Thyroid gland (tissue), 4 donors: Measurements from ENCODE around the gene EFTUD2. TPM values are rescaled to one million over a fixed set of nuclear protein-coding genes. Genes with fewer than 3 reads are reported as not detected.

Experiments used
- DNase-seq, 2 donors: peaks; one replicate each; pipeline ENCODE4 v3.0.0-alpha.2; 2019
- H3K27ac ChIP-seq, 3 donors: fragments of 200-600 bp; sonication (generic); 1 replicate in 2 of 3; 2 replicates in 1 of 3; pipeline ENCODE4 v1.5.1; 2016 to 2019; ENCODE audit warnings: mild to moderate bottlenecking in 1 of 3, moderate library complexity in 1 of 3
- H3K27me3 ChIP-seq: fragments of 200-600 bp; sonication (generic); one replicate; pipeline ENCODE4 v1.5.1; 2019
- H3K36me3 ChIP-seq, 2 donors: fragments of 200-600 bp; sonication (generic); one replicate each; pipeline ENCODE4 v1.5.1; 2016 to 2019
- H3K4me1 ChIP-seq, 2 donors: fragments of 200-600 bp; sonication (generic); one replicate each; pipeline ENCODE4 v1.5.1; 2017 to 2019
- H3K4me3 ChIP-seq, 3 donors: fragments of 200-600 bp; sonication (generic); replicated peaks in 1 of 3; 1 replicate in 2 of 3; 2 replicates in 1 of 3; pipeline ENCODE4 v1.5.1; 2016; ENCODE audit warnings: mild to moderate bottlenecking in 1 of 3
- H3K9me3 ChIP-seq: fragments of 200-600 bp; sonication (generic); one replicate; pipeline ENCODE4 v1.5.1; 2017
- CTCF ChIP-seq, 6 experiments: fragments of 200-600 bp in 3 of 6; fragments of 450-650 bp in 3 of 6; sonication (generic) in 3 of 6; IDR thresholded peaks; one replicate each; pipeline ENCODE4 v1.5.1; 2016 to 2019; ENCODE audit warnings: antibody characterized with exemption in 6 of 6, mild to moderate bottlenecking in 2 of 6, inconsistent platforms in 1 of 6, moderate library complexity in 1 of 6
- POLR2A ChIP-seq, 2 donors: fragments of 450-650 bp; IDR thresholded peaks; one replicate each; pipeline ENCODE4 v1.6.1; 2017; ENCODE audit warnings: antibody characterized with exemption in 2 of 2, mild to moderate bottlenecking in 2 of 2, moderate library complexity in 1 of 2
- WGBS, 2 donors: methylation state at CpG; one replicate each; pipeline ENCODE4 v1.1.5; 2017; 5-methylcytosine and 5-hydroxymethylcytosine counted together
- intact Hi-C: fragments of 100-400 bp; cut with DNase I; formaldehyde crosslinking; loops from one replicate; pipeline ENCODE4 v1.15.1; 2023
- total RNA-seq, 4 donors: library from RNA; depleted of rRNA; stranded (reverse); fragments of >200 nt; gene quantifications; one replicate each; pipeline ENCODE4 v1.2.3, GENCODE V29; 2016

Gene EFTUD2
- total RNA-seq, 4 donors from 2014 or later, result 49.2 to 110 (median 75.1) TPM

DNA sequence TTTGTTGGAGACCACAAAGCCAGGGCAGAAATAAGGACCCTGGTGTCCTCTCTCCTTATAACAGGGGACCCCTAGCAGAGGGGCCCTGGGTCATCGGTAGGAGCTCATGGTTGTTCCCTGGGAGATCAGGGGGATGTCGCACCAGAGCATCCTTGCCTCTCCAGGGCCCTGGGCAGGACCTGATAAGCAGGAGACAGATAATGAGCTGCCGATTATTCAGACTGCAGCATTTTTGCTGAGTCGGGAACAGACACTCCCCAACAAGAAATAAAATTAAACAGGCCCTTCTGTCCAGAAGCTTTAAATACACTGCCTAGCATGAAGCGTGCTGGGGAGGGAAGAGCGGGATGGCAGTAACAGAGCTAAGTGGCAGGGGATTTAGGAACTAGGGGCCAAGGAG, 31.4 kb upstream of the EFTUD2 start:
- no peak for DNase-seq
- H3K27me3 ChIP-seq, result no peaks in the 10 kb centered on the region
- H3K4me1 ChIP-seq, result no peaks in the 10 kb centered on the region
- no peak overlapping the region for H3K4me3 ChIP-seq
- no peaks in the 10 kb centered on the region for H3K36me3 ChIP-seq
- no peaks in the 10 kb centered on the region for H3K9me3 ChIP-seq
- TF ChIP-seq CTCF (IDR thresholded peaks at IDR 0.05), result no peak
- TF ChIP-seq POLR2A (IDR thresholded peaks at IDR 0.05), result no peak
- intact Hi-C loops, result no loop called here
- no peak overlapping the region for H3K27ac ChIP-seq
- WGBS, 2 donors, result 79 to 94% methylated on average over 6 of the region's 6 CpGs

- DNase-seq, result no peak
- H3K9me3 ChIP-seq, result no peaks in the 10 kb centered on the region
- no peak overlapping the region for H3K4me3 ChIP-seq
- H3K4me1 ChIP-seq, result no peaks in the 10 kb centered on the region
- intact Hi-C loops, result loop anchor here (10.0 kb wide), 1 partner anchor 266 kb away; no protein-coding TSS in a partner anchor
- WGBS, 2 donors, result 85 to 97% methylated on average over 3 to 7 of the region's 7 CpGs
- H3K27me3 ChIP-seq, result no peaks in the 10 kb centered on the region
- TF ChIP-seq CTCF (IDR thresholded peaks at IDR 0.05), result no peak
- TF ChIP-seq POLR2A (IDR thresholded peaks at IDR 0.05), result no peak
- no peaks in the 10 kb centered on the region for H3K36me3 ChIP-seq
- no peak overlapping the region for H3K27ac ChIP-seq
Observed at GRCh38 chr17:44928950-44929720, 29.9 kb upstream of the EFTUD2 start.

GRCh38 chr17:44928136-44928535, 28.9 kb upstream of the EFTUD2 start:
- H3K9me3 ChIP-seq, result no peaks in the 10 kb centered on the region
- TF ChIP-seq POLR2A (IDR thresholded peaks at IDR 0.05) (no peak), CTCF (IDR thresholded peaks at IDR 0.05) (no peak)
- no peaks in the 10 kb centered on the region for H3K4me1 ChIP-seq
- intact Hi-C loops, result loop anchor here (10.0 kb wide), 1 partner anchor 267 kb away; no protein-coding TSS in a partner anchor
- H3K36me3 ChIP-seq, result no peaks in the 10 kb centered on the region
- DNase-seq, result no peak
- H3K4me3 ChIP-seq, result no peak overlapping the region
- H3K27me3 ChIP-seq, result no peaks in the 10 kb centered on the region
- no peak overlapping the region for H3K27ac ChIP-seq
- WGBS, 2 donors, result 93 to 97% methylated on average over 5 to 13 of the region's 15 CpGs

GRCh38 chr17:44927696-44928095, 28.5 kb upstream of the EFTUD2 start:
- Histone ChIP-seq H3K4me3 (no peak overlapping the region), H3K27me3 (no peaks in the 10 kb centered on the region), H3K4me1 (no peaks in the 10 kb centered on the region), H3K27ac (no peak overlapping the region), H3K36me3 (no peaks in the 10 kb centered on the region), H3K9me3 (no peaks in the 10 kb centered on the region)
- intact Hi-C loops, result loop anchor here (10.0 kb wide), 1 partner anchor 267 kb away; no protein-coding TSS in a partner anchor
- TF ChIP-seq POLR2A (IDR thresholded peaks at IDR 0.05), result no peak
- no peak for TF ChIP-seq CTCF (IDR thresholded peaks at IDR 0.05)
- WGBS, 2 donors, result 87 to 100% methylated on average over 1 to 3 of the region's 3 CpGs
- DNase-seq, result no peak

GRCh38 chr17:44926821-44927525, 27.7 kb upstream of the EFTUD2 start:
- Histone ChIP-seq H3K36me3 (no peaks in the 10 kb centered on the region), H3K4me1 (no peaks in the 10 kb centered on the region), H3K9me3 (no peaks in the 10 kb centered on the region), H3K27me3 (no peaks in the 10 kb centered on the region), H3K27ac (no peak overlapping the region), H3K4me3 (no peak overlapping the region)
- TF ChIP-seq CTCF (IDR thresholded peaks at IDR 0.05), result no peak
- intact Hi-C loops, result loop anchor here (10.0 kb wide), 1 partner anchor 268 kb away; no protein-coding TSS in a partner anchor
- DNase-seq, result no peak
- WGBS, 2 donors, result 96 to 98% methylated on average over 11 to 15 of the region's 15 CpGs
